Activated naive CD4-positive, alpha-beta T cell treated with anti-CD3 and anti-CD28 coated beads for 36 hours (primary cell): ENCODE results near the gene RAD51B. TPM values are rescaled to one million over a fixed set of nuclear protein-coding genes. Genes with fewer than 3 reads are reported as not detected.
A peak's percentile ranks its signal among the peaks of the same experiment; 100 is the strongest.

Experiments
- CTCF ChIA-PET: fragments of 350-600 bp; sonication (Branson Sonifier 250); formaldehyde crosslinking; loops from one replicate; lab custom pipeline; 2021; ENCODE audit warnings: antibody characterized with exemption; lab: Charles Lee
- DNase-seq: peaks from one replicate; pipeline ENCODE4 v3.0.0-alpha.2; 2020
- H3K27ac Mint-ChIP-seq: one replicate; pipeline ENCODE4 v1.8.0; 2021; ENCODE audit warnings: mild to moderate bottlenecking, mixed read lengths
- H3K27me3 Mint-ChIP-seq: one replicate; pipeline ENCODE4 v1.8.0; 2021; ENCODE audit warnings: low read depth, mixed read lengths
- H3K36me3 Mint-ChIP-seq: one replicate; pipeline ENCODE4 v1.8.0; 2021; ENCODE audit warnings: low read depth, mixed read lengths
- H3K4me1 Mint-ChIP-seq: one replicate; pipeline ENCODE4 v1.8.0; 2021; ENCODE audit warnings: low read depth, mixed read lengths
- H3K4me3 Mint-ChIP-seq: one replicate; pipeline ENCODE4 v1.8.0; 2021; ENCODE audit warnings: mild to moderate bottlenecking, moderate library complexity, mixed read lengths
- H3K9me3 Mint-ChIP-seq: one replicate; pipeline ENCODE4 v1.8.0; 2021; ENCODE audit warnings: mixed read lengths
- intact Hi-C: fragments of 100-400 bp; cut with micrococcal nuclease; formaldehyde crosslinking; loops from one replicate; pipeline ENCODE4 v1.15.1; 2023
- total RNA-seq, 2 experiments: library from RNA; stranded (reverse); gene quantifications; one replicate each; pipeline ENCODE4 v1.2.3, GENCODE V29; 2021

RAD51B gene
- total RNA-seq, 2 experiments from 2014 or later, result 44.8 to 47.6 TPM

DNA sequence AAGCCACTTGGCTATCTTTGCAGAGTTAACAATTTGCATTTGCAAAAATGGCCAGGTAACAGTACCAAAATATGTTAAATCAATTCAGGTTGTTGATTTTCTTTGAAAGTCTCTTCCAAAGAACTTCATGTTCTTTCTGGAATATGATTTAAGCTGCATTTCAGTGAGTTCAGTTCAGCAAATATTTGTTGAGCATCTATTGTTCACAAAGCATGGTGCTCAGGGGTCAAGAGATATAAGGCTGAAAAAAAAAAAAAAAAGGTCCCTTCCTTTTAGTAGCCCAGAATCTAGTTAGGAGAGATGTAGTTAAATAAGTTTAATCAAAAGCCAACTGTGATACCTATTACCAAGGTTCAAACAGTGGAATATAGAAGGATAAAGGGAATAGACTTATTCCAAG lies 656.2 kb downstream of the RAD51B start:
- Mint-ChIP-seq H3K9me3 (no peaks in the 10 kb centered on the region), H3K27ac (no peak overlapping the region), H3K36me3 (no peaks in the 10 kb centered on the region), H3K4me1 (peaks cover 3% of the 10 kb centered on the region), H3K27me3 (no peaks in the 10 kb centered on the region), H3K4me3 (no peak overlapping the region)
- CTCF ChIA-PET, result interaction anchor here (0.7 kb wide), 1 partner anchor 228 kb away, joined by 3 read pairs; no protein-coding TSS in a partner anchor
- intact Hi-C loops, result no loop called here
- no peak for DNase-seq

DNA sequence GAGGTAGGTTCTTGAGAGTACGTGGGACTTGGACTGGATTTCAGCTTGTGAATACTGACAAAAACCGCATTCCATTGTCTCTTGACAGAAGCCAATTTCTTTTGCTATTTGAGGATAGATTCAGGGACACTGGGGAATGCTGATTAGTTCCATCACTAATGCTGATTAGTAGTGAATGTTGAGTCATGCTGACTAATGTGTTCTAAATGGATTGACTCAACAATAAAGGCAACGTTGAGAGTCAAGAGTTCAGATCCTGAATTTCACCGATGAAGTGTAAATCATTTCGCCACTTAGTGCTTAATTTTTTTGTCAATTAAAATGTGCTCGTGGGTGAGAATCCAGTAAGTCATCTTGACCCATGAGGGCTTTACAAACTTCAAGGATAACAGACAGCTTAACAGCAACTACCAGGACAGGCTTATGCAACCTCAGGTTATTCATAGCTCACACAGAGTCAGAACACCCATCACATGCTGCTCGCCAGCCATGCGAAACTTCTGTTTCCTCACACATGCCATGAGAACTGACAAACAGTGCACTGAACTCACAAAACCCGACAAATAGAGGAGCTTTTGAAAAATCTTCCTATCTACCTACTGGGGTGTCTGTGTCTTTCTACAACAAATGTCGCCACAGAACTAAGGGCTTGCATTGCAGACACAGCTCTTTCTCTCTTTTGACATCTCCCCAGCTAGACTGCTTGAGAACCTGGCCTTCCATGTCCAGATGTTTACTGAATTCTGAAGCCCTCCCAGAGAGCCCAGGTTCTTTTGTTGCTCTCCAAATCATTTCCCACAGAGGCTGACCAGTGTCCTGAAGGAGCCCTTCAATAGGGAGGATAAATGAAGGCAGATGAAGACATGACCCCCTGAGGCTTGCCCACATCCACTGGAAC lies 656.9 kb downstream of the RAD51B start:
- CTCF ChIA-PET, result interaction anchor here (0.6 to 0.7 kb wide), 2 partner anchors 229 to 273 kb away, joined by 3 read pairs; no protein-coding TSS in a partner anchor
- intact Hi-C loops, result no loop called here
- peaks cover 3% of the 10 kb centered on the region for H3K36me3 Mint-ChIP-seq
- no peak overlapping the region for H3K4me3 Mint-ChIP-seq
- no peaks in the 10 kb centered on the region for H3K27me3 Mint-ChIP-seq
- H3K27ac Mint-ChIP-seq, result no peak overlapping the region
- peaks cover 9% of the 10 kb centered on the region for H3K4me1 Mint-ChIP-seq
- DNase-seq, result peak; percentile 33
- no peaks in the 10 kb centered on the region for H3K9me3 Mint-ChIP-seq

DNA sequence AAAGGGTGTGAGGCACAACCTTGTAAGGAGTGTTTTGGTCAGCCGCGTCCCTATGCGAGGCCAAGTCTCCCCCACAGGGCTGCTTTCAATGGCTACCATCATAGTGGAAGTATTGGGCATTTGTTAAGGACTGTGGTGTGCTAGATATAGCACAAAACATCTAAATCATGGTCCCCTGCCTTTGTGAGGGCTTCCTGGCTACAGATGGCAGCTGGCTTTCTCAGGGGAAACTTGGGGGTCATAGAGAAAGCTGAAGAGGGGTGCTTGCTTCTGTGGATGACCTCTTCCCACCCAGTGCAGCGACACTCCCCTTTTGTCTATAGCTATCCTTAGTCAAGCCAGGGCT lies 657.5 kb downstream of the RAD51B start:
- Mint-ChIP-seq H3K9me3 (no peaks in the 10 kb centered on the region), H3K4me1 (peaks cover 15% of the 10 kb centered on the region), H3K4me3 (no peak overlapping the region), H3K27me3 (no peaks in the 10 kb centered on the region), H3K36me3 (peaks cover 3% of the 10 kb centered on the region), H3K27ac (no peak overlapping the region)
- no peak for DNase-seq
- intact Hi-C loops, result no loop called here
- CTCF ChIA-PET, result interaction anchor here (0.6 kb wide), 1 partner anchor 272 kb away, joined by 3 read pairs; no protein-coding TSS in a partner anchor

DNA sequence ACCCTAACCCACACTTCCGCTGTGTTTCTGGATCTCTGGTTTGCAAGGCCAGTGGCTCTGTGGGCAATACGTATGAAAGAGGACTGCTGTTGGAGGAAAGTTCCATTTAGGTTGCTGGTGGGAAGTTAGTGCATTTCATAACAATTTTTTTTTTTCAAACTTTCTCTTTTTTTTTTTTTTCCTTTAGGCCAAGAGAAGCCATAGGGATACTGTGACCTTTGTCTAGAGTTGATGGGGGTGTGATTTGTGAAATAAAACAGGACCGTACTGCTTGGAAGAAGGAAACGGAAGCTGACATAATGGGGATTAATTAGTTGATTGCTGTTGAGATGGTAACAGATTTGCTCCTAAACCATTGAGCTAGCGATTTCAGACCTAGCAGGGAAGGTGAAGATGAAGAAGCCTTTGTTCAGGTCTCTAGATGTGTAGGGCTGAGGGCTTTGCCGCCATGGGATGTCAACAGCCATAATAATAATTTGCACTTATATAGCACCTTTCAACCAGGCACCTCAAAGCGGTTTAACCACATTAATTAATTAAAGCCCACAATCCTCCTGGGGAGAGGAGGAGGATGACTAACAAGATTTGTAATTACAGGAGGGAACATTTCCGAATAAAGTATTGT lies 658.0 kb downstream of the RAD51B start:
- intact Hi-C loops, result no loop called here
- H3K9me3 Mint-ChIP-seq, result no peaks in the 10 kb centered on the region
- no peak overlapping the region for H3K27ac Mint-ChIP-seq
- H3K27me3 Mint-ChIP-seq, result no peaks in the 10 kb centered on the region
- CTCF ChIA-PET, result interaction anchor here (0.6 kb wide), 1 partner anchor 272 kb away, joined by 3 read pairs; no protein-coding TSS in a partner anchor
- H3K36me3 Mint-ChIP-seq, result peaks cover 3% of the 10 kb centered on the region
- H3K4me1 Mint-ChIP-seq, result peaks cover 19% of the 10 kb centered on the region
- no peak overlapping the region for H3K4me3 Mint-ChIP-seq
- DNase-seq, result no peak

DNA sequence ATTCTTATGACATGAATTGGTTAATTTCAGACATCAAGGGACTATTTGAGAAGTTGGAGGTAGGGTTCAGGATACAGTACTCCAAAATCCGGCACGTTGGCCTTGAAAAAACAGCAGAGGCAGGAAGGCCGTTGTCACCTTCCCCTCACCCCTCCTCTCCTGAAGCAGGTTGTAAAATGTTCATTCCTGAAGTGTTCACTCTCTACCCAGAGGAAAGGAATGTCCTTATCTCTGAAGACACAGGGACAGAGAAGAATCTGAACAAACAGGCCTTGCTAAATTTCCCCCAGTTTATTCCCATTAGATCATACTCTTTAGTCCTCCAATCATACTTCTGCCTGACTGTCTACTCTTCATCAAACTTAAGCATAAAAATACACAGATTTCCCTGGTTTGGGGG lies 659.7 kb downstream of the RAD51B start:
- no peaks in the 10 kb centered on the region for H3K9me3 Mint-ChIP-seq
- H3K27me3 Mint-ChIP-seq, result no peaks in the 10 kb centered on the region
- CTCF ChIA-PET, result no interaction called here
- H3K27ac Mint-ChIP-seq, result no peak overlapping the region
- peaks cover 3% of the 10 kb centered on the region for H3K36me3 Mint-ChIP-seq
- intact Hi-C loops, result no loop called here
- H3K4me3 Mint-ChIP-seq, result no peak overlapping the region
- H3K4me1 Mint-ChIP-seq, result peaks cover 36% of the 10 kb centered on the region
- no peak for DNase-seq

DNA sequence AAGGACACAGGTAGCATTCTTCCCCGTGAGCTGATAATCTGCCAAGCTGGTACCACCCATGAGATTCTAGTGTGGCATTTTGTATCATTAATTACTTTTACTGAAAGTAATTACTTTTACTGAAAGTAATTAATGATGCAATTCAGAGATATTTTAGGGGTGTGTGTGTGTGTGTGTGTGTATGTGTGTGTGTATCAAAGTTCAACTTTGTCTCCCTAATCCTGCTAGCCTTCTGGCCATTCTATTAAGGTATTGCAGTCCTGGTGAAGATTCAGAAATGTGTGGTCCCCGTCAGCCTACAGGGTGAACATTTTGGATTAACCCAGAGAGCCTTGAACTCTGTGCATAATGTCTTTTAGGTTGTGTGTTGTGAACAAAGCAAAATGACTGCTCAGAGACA lies 662.4 kb downstream of the RAD51B start:
- no peak overlapping the region for H3K27ac Mint-ChIP-seq

DNA sequence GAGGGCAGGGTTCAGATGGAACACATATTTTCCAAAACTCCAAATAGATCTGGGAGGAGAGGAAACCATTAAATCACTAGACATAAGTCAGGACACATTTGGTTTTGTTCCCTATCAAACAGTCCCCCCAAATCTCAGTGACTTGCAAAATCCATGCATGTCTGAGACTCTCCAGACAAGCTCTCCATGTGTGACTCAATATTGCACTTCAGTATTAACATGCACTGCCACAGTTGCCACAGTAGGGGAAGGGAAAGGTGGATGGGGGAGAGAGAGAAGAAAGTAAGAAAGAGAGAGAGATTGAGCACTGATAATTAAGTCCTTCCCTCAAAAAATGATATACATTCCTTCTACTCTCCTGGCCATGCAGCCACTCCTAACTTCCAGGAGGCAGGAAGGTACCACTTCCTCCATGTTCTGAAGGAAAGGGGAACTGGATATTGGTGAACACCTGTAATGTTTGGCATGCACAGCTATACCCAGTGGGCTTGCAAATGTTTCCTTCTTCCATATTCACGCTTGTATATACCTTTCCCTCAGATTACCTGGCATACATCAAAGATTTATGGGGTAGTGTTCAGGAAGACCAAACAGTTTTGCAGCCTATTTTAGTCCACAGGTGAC lies 663.3 kb downstream of the RAD51B start:
- peak overlapping the region; percentile 37 for H3K27ac Mint-ChIP-seq
- CTCF ChIA-PET, result interaction anchor here (0.6 to 1.0 kb wide), 2 partner anchors 181 to 867 kb away, joined by 3 to 5 read pairs; no protein-coding TSS in a partner anchor
- no peak overlapping the region for H3K4me3 Mint-ChIP-seq
- intact Hi-C loops, result loop anchor here (5.0 kb wide), 2 partner anchors 231 to 304 kb away; no protein-coding TSS in a partner anchor
- peaks cover 3% of the 10 kb centered on the region for H3K36me3 Mint-ChIP-seq
- DNase-seq, result peak; percentile 19
- H3K4me1 Mint-ChIP-seq, result peaks cover 54% of the 10 kb centered on the region
- H3K27me3 Mint-ChIP-seq, result no peaks in the 10 kb centered on the region
- no peaks in the 10 kb centered on the region for H3K9me3 Mint-ChIP-seq

More for the DNA sequence above, 662.4 kb downstream of the RAD51B start:
- CTCF ChIA-PET, result no interaction called here
- H3K27me3 Mint-ChIP-seq, result no peaks in the 10 kb centered on the region
- DNase-seq, result no peak
- no peak overlapping the region for H3K4me3 Mint-ChIP-seq
- peaks cover 51% of the 10 kb centered on the region for H3K4me1 Mint-ChIP-seq
- peaks cover 3% of the 10 kb centered on the region for H3K36me3 Mint-ChIP-seq
- H3K9me3 Mint-ChIP-seq, result no peaks in the 10 kb centered on the region
- intact Hi-C loops, result loop anchor here (5.0 kb wide), 2 partner anchors 230 to 305 kb away; no protein-coding TSS in a partner anchor

DNA sequence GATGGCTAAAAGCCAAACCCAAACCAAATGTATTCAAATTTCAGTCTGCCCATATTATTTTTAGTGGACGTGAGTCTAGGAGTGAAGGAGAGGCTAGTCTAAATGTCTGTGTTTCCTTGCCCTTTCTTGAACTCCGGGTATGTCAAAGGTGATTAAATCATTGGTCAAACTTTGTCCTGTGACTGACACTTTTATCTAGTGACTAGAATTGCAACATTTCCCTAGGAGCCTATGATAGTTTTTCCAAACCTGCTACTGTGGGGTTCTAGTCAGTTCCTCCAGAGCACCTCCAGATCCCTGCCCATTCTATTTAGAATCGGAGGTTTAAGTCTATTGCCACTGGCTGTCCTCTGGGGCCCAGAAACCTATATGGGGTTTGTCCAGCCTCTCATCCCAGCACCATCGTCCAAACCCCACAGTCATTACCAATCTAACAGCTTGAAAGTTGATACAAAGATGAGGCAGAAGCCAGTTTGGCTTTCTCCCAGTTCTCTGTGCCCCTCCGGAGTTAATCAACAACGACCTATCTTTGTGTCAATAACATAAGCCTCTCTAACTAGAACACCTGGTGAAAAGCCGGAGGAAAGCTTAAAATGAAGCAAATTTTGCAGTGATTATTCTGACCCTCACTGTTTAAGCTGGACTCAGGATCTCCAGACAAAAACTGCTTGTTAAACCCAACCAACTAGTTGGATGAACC lies 666.6 kb downstream of the RAD51B start:
- DNase-seq, result no peak
- Mint-ChIP-seq H3K27me3 (no peaks in the 10 kb centered on the region), H3K9me3 (no peaks in the 10 kb centered on the region), H3K27ac (no peak overlapping the region), H3K36me3 (peaks cover 2% of the 10 kb centered on the region), H3K4me3 (no peak overlapping the region), H3K4me1 (peaks cover 56% of the 10 kb centered on the region)
- intact Hi-C loops, result no loop called here
- CTCF ChIA-PET, result no interaction called here

DNA sequence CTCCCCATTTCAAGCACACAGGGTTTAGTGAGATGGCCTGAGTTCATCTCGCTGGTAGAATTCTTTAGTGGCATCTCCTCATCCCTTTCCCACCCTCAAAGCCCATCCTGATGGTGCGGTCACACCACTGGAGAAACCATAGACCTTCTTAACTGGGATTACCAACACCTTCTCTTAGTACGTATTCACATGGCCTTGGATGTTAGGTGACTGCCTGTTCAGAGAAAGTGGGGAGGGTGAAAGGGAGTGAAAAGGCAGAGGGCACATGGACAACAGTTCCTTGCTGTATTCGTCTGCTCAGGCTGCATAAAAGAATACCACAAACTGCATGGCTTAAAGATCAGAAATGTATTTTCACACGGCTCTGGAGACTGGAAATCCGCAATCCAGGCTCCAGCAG lies 667.2 kb downstream of the RAD51B start:
- DNase-seq, result no peak
- Mint-ChIP-seq H3K36me3 (no peaks in the 10 kb centered on the region), H3K9me3 (no peaks in the 10 kb centered on the region), H3K27me3 (no peaks in the 10 kb centered on the region), H3K4me1 (peaks cover 49% of the 10 kb centered on the region), H3K27ac (no peak overlapping the region), H3K4me3 (no peak overlapping the region)
- intact Hi-C loops, result no loop called here
- CTCF ChIA-PET, result no interaction called here

DNA sequence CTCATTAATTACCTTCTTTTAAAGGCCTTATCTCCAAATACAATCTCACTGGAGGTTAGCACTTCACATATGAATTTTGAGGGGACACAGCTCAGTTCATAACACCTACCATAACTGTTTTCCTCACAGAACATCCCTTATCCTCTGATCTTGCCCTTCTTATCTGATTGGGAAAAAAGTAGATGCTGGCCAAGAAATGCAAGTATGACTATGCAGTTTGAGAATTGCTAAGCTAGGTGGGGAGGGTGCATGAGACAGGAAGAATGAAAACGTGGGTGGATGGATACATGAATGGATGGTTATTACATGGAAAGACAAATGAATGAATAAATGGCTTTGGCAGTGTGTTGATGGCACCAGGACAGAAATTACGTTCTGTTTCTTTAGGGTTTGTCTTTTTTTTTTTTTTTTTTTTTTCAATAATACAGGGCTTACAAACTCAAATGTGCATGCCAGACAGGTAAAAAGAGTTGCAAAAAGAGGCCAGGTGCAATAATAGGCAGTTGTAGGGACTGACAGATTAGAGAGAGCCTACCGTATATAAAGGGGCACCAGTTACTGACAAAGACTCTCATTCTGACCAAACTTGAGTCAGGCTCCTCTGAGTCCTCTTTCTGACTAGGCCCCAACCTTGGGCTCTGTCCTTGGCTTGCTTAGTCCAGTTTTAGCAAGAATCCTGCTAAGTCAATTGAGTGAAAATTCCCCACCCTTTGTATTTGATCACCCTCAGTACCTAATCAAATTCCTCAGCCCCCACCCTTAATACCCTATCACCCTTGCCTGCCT lies 668.4 kb downstream of the RAD51B start:
- no peak overlapping the region for H3K27ac Mint-ChIP-seq
- H3K4me3 Mint-ChIP-seq, result no peak overlapping the region
- CTCF ChIA-PET, result no interaction called here
- no peaks in the 10 kb centered on the region for H3K27me3 Mint-ChIP-seq
- peaks cover 38% of the 10 kb centered on the region for H3K4me1 Mint-ChIP-seq
- no peak for DNase-seq
- no peaks in the 10 kb centered on the region for H3K9me3 Mint-ChIP-seq
- intact Hi-C loops, result no loop called here
- H3K36me3 Mint-ChIP-seq, result no peaks in the 10 kb centered on the region

DNA sequence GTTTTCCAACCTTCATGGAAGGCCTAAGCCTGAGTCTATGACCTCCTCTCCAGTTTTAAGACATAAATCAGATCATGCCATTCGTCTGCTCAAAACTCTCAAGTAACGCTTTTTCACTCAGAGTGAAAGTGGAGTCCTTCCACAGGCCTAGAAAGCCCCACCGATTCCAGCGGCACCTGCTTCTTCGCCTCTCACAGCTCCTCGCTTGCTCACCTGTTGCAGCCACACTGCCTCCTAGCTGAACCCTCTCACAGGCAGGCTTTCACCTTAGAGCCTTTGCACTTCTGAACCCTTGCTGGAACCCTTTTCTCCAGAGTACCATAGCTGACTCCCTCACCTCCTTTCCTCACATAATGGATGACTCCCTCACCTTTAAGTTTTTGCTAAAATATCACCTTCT lies 672.2 kb downstream of the RAD51B start:
- intact Hi-C loops, result no loop called here
- H3K9me3 Mint-ChIP-seq, result no peaks in the 10 kb centered on the region
- no peaks in the 10 kb centered on the region for H3K27me3 Mint-ChIP-seq
- H3K36me3 Mint-ChIP-seq, result no peaks in the 10 kb centered on the region
- H3K4me3 Mint-ChIP-seq, result no peak overlapping the region
- H3K4me1 Mint-ChIP-seq, result peaks cover 35% of the 10 kb centered on the region
- no peak overlapping the region for H3K27ac Mint-ChIP-seq
- CTCF ChIA-PET, result interaction anchor here (1.3 kb wide), 1 partner anchor 353 kb away, joined by 3 read pairs; no protein-coding TSS in a partner anchor
- no peak for DNase-seq
